Stimulated activated CD4-positive, alpha-beta T cell treated with anti-CD3 and anti-CD28 coated beads, Interleukin-15, amount 100 ng/mL, for 1 hour (primary cell): ENCODE data around the gene TRAF7.
A peak's percentile ranks its signal among the peaks of the same experiment; 100 is the strongest.
"Not testable (repeated sequence)": the region's sequence is repeated elsewhere in the genome, so short reads cannot be mapped to it uniquely, and the experiment has no call there.

ENCODE experiments used
- DNase-seq, 2 donors: peaks; one replicate each; pipeline ENCODE4 v3.0.0-alpha.2; 2020; ENCODE audit warnings: low read depth in 1 of 2, low spot score in 1 of 2

Gene TRAF7

DNA sequence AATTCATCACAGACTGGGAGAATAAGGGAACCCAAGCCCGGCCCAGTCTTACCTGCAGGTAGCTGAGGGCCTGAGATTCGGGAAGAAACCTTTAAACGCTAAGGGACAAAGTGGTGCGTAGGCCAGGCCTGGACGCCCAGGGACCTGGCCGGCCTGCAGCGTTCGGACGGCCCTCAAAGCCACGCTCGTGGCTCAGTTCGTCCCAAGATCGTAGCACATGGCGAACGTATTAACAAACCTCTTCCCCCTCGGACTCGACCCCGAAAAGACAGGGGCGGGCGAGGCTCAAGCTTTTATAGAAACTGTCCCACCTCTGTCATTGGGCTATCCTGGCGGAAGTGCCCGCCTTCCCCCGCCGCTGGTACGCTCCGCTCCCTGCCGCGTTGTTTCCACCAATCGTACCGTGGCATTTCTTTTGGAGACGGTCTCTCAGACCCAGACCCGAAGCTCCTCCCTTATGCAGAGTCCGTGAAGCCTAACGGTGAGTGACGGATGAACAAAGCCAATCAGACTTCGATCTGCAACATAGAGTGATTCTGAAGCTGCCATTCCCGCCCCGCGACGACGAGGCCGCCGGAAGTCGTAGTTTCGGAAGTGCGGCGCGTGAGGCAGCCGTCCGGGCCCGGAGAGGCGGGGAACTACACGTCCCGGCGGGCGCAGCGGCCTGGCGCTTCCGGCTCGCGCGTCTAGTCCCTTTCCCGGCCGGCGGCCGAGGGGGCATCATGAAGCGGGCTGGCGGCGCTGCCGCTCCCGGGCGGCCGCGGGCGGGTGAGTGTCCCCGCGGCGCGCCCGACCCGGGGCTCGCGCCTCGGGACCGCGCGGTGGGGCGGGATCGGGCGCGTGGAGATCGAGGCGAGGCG lies at the start of gene TRAF7:
TSS of gene TRAF7 (plus strand) at position 692 of the 860 bp plus-strand sequence. CDS start 8,139 bp downstream, outside the sequence.
- peak; percentile 91 to 96 for DNase-seq

DNA sequence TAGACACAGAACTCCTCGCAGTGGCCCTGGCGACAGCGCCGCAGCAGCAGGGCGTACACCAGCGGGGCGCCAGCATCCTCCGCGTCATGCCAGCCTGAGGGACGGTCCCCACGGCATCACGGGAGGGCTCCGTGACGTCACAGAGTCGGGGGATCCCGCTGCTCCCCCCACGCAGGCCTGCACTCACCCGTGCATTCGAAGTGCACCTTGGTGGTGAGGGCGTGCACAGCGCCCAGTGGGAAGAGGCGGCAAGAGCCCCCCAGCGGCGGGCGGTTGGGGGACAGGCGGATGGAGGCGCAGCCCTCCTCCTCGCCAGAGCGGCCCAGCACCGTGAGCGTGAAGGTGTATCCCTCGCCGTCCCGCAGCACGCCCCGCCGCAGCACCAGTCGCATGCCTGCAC lies 49.4 kb upstream of the TRAF7 start:
- DNase-seq: not testable (repeated sequence)

DNA sequence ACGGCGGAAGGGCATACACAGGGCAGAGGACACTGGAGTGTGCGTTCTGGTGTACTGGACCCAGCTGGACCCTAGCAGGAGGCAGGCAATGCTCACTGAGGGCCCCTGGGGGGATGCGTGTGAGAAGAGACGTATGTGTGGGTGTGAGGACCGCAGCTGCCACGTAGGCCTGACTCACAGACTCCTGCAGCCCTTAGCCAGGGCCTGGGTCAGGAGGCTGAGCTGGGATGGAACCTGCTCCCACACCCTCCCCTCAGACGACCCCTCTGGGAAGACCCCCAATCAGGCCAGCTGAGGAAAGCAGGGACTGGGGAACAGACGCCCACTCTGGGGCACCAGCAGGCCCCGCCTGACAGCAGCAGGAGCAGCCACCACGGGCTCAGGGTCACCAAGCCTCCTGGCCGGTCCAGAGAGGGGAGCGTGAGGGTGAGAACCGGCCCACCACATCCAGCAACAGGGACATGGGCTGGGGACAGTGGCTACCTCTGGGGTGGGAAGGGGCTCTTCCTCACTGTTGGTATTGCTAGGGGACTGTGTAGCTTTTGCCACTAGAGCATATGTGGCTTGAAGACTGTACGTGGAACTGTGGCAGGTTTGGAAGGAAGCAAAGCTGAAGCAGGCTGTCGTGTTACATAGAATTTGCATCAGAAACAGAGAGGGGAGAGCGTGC lies 48.3 kb upstream of the TRAF7 start:
- DNase-seq: not testable (repeated sequence)

DNA sequence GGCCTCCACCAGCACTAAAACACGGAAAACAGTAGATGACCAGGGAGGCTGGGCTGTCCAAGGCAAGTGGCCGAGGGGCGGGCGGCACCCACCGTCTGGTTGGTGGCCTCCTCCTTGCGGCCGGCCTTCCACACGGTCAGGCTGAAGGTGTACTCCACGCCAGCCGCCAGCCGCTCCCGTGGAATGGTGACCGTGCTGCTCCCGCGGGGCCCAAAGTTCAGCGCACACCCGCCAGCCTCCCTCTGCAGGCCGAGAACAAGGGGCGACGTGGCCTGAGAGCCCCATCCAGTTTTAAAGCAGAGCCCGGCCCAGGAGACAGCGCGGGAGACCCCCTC lies 47.8 kb upstream of the TRAF7 start:
- DNase-seq: not testable (repeated sequence)

DNA sequence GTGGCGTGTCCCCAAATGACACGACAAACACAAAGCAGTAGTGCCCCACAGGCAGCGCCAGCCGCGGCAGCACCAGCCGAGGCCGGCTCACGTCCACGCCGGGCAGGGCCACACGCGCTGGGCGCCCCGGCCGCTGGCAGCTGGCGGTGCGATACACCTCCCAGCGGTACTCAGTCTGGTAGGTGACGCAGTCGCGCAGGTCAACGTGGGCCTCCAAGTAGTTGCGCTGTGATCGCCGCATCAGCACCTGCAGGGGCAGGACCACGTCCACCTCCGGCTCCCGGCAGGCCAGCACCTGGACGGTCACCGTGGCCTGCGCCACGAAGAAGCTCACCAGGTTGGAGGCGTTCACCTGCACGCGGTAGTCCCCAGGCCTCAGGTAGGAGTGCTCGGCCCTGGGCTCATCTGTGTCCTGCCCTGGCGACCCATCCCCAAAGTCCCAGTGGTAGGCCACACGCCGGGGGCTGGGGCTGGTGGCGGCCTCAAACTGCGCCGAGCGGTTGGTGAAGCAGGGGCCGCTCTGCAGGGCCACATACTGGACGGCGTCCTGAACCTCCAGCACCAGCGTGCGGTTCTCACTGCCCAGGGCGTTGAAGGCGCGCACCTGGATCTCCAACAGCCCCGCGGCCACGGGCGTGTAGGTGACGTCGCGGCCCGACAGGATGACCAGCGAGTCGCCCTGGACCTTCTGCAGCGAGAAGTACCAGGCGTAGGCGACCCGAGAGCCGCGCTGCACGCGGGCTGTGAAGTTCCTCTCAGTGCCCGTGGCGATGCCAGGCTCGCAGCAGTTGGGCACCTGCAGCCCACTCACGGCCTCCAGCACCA lies 46.9 kb upstream of the TRAF7 start:
- DNase-seq: not testable (repeated sequence)

DNA sequence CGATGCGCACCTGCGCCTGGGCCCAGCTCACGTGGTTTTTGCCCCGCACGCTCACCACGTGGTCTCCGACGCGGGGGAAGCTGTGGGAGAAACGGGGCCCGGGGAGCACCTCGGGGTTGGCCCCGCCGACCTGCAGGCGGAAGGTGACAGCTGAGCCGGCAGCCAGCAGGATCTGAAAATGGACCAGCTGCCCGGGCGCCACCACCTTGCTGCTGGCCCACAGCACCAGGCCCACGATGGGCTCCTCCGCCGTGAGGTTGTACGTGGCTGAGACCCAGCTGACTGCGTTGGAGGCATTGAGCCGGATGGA lies 46.4 kb upstream of the TRAF7 start:
- not testable (repeated sequence) for DNase-seq

DNA sequence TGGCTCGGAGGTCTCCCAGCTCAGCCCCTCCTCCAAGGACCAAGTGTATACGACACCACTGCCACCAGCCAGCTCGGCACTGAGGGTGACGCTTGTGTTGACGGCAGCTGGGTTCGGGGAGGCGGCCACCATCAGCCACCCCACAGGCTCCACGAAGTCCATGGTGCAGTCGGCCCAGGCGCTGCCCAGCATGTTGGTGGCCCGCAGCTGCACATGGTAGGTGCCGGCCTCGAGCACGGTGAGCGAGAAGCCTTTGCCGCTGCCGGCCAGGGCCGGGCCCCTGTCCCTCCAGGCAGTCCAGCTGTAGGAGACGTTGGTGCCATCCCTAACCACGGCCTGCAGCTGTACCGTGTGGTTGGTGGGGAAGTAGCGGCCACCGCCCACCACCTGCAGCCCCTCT lies 45.7 kb upstream of the TRAF7 start:
- not testable (repeated sequence) for DNase-seq

DNA sequence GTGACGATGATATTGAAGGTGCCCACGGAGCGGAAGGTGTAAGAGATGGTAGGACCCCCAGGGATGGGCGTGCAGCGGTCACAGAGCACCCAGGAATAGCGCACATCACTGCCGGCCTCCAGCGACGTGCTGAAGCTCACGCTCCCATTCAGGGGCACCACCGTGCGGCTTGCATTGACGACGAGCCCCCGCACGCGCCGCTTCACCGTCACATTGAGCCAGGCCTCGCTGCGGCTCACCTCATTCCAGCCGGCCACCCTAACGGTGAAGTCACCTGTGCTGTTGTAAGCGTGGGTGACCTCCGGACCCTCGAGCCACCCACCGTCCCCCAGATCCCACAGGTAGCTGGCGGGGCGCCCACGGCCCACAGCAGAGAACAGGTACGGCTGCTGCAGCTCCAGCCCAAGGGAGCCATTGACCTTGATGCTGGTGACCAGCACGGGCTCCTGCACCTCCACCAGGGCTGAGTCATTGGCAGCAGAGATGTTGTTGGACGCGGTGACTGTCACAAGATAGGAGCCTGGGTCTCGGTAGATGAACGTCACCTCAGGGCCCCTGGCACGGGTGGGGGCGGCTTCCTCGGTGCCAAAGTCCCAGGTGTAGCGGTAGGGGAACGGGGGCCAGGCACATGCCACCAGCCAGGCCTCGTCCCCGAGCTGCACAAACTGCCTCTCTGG lies 45.1 kb upstream of the TRAF7 start:
- not testable (repeated sequence) for DNase-seq

DNA sequence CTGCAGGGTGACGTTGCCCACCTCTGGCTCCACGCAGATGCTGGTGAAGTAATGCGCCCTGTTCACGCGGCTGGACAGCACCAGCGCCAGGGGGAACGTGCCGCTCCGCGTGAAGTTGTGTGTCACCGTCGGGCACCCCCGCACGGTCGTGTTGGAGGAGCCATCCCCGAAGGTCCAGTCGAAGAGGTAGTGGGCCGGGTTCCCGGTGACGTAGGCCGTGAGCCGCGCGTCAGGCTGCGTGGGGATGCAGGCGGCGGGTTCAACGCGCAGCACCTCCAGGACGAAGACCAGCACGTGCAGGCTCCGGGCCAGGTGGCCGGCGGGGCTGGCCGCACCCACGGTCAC lies 44.6 kb upstream of the TRAF7 start:
- not testable (repeated sequence) for DNase-seq

DNA sequence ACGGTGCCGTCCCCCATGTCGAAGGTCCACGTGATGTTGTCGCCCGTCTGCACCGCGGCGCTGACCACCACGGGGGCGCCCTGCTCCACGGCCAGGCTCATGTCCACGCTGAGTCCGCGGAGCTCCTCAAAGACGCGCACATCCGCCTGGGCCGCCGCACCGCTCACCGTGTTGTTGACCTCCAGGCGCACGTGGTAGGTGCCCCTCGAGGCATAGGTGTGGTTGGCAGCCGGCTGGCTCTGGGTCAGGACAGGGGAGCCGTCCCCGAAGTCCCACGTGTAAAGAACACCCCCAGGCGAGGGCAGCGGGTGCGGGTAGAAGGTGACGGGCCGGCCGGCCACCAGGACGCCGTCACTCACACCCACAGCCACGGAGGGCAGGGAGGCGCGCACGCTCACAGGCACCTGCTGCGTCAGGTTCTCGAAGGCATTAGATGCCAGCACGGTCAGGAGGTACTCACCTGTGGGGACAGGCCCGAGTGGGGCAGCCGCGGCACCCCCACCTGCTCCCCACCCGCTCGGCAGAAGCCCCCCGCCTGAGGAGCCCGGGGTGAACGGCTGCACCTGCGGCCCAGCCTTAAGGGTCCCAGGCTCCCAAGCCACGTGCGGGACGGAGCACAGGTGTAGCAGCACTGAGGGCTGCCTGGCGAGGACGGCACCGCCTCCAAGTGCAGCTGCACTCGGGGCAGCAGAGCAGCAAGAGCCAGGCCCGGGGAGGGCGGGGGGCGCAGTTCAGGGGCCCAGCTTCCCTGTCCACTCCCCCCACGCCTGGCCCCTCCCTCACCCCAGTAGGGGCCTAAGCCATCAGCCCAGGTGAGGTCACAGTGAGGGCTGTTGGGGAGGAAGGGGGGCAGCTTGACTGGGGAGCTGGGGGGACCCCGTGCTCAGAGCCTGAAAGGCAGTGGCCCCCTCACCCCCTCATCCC lies 43.9 kb upstream of the TRAF7 start:
- not testable (repeated sequence) for DNase-seq

DNA sequence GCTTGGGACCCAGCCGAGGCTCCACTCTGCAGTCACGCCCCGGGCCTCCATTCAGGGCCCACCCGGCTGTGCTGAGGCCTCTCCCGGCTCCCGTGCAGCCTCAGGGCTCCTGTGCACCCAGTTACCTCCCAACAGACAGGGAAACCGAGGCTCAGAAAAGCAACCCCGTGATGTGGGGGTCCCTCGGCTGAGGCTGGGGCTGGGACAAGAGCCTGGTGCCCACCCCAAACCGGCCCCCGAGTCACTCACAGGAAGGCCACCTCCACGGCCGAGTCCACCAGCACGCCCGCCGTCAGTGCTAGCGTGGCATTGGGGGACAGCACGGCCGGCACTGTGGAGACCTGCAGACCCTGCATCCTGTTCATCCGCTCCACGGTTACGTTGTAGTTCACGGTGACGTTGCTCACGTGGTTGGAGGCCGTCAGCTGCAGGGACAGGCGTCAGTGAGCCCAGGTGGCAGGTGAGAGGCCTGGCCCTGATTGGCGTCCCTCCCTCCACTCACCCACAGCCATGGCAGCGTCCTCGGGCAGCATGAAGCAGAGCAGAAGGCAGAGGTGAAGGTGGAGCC lies 43.0 kb upstream of the TRAF7 start:
- DNase-seq: not testable (repeated sequence)

DNA sequence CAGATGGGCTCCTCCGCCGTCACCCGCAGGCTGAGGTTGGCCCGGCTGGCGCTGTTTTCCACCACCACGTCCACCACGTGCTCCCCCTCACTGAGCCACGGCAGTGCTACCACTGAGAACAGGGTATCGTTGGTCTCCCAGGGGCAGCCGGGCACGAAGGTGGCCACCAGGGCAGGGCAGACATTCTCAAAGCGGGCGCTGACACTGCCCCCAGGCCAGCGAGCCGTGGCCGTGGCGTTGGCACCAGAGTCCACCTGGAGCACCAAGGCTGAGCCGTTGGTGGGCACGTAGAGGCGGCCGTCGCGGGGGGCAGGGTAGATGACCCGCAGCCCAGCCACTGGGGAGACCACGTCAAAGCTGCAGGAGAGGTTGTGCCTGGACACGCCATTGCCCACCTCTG lies 41.4 kb upstream of the TRAF7 start:
- DNase-seq: not testable (repeated sequence)

DNA sequence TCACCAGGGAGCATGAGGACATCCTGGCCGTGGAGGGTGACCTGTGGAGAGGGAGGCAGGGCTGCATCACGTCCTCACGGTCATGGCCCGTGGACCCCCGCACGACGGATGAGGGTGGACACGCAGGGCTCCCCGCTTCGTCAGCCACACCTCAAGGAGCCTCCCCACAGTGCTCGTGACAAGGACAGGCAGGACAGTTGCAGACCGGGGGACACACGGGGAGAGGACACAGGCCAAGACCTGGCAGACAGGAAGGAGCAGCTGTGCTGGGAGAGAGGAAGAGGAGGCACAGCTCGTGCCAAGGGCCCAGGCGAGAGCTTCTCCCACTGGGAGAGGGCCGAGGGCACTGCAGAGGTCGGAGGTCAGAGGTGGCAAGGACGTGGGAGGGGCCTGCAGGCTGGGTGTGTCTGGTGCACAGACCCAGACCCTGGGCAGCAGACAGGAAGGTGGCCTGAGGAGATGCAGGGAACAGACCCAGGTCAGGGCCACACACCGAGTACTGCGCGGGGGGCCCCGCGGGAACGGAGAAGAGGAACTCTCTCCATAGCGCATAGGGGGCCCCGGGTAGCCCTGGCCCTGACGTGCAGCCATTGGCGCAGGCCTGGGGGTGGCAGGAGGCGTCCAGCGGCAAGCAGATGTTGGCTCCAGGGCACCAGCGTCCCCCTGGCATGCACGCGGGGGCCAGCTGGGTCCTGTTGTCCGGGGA lies 40.5 kb upstream of the TRAF7 start:
- DNase-seq: not testable (repeated sequence)

DNA sequence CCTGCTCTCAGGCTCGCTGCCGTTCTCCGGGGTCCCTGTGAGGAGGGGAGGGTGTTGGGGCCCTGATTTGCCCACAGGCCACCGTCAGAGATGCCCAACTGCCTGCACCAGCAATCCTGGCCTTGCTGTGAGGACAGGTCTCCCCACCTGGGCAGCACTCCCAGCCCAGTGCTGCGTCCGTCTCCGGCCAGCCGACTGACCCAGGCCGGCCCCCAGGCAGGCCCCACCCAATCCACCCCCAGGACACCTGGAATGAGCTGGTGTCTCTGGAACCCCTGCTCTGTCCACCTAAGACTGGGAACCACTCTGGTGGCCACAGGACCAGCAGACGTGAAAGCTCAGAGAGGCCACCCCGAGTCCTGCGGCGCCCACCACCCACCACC lies 40.0 kb upstream of the TRAF7 start:
- no peak for DNase-seq

DNA sequence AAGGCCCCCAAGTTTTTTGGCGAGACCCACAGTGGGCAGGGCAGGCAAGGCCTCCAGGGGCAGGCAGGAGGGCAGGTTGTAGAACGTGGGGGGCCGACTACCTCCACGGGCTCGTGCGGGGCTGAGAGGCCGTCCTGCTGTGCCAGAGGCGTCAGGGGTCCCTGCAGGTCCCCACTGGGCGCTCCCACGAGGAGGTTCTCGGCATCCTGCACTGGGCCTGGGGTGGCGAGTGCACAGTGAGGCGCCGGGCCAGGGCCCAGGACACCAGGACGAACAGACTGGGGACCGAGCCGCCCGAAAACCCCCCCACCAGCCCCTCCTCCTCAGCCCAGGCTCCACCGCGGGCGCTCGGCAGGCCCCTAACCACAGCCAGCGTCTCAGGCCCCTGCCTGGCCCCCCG lies 39.2 kb upstream of the TRAF7 start:
- DNase-seq: not testable (repeated sequence)

DNA sequence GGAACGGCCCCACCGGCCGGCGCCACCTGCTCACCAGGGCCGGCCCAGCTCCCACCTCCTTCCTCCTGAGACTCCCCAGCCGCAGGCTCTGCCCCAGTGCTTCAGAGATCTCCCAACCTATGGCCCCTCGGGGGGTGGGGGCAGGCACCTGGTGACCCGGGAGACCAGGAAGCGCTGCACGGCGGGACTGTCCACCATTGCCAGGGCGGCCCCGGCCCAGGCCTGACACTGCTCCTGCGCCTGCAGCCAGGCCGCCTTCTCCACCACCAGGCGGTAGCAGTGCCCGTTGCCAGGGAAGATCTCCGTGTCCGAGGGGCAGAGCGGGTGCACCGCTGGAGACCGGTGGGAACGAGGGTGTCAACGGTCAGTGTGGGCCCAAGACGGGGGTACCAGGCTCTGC lies 38.2 kb upstream of the TRAF7 start:
- DNase-seq: not testable (repeated sequence)

DNA sequence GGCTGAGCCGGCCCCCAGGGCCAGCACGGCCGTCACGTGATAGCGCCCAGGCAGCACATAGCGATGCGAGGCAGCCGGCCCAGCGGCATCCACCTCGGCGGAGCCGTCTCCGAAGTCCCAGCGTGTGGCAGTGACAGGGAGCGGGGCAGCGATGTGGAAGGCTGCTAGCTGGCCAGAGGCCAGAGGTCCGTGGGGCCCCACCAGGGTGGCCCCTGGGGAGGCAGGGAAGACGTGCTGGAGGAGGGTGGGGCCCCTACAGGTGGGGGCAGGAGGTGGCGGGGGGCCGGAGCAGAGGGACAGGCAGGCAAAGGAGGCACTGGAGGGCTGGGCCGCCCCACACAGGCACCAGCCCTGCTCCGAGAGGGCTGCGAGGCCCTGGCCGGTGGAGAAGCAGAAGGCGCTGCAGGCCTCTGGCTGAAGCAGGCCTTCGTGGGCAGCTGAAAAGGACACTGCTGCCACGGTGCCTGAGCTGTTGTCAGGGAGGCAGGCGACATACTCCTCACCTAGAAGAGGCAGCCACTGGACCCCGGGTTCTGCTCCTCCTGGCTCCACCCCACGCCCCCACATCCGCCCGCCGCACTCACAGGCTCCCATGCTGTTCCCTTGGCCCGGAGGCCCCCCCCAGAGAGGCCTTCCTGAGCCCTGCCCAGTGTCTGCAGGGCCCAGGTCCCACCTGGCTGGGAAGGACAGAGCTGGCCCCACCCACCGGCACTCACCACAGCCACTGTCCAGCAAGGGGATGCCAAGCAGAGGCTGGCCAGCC lies 37.4 kb upstream of the TRAF7 start:
- DNase-seq: not testable (repeated sequence)

DNA sequence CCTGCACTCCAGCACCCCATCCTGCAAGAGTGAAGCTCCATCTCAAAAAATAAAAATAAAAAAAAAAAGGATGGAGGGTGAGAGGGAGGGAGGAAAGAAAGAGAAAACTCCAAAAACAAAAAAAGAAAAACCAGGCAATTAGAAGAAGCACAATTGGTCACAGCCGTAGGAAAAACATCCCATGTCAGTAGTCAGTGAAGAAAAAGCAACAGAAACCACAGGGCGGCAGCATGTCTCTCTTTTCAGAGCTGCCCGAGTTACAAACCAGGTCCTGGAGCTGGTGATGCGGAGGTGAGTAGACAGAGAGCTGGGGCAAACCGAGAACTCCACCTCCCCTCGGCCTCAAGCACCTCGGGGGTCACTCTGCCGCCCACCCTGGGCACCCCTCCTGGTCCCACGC lies 34.3 kb upstream of the TRAF7 start:
- not testable (repeated sequence) for DNase-seq

DNA sequence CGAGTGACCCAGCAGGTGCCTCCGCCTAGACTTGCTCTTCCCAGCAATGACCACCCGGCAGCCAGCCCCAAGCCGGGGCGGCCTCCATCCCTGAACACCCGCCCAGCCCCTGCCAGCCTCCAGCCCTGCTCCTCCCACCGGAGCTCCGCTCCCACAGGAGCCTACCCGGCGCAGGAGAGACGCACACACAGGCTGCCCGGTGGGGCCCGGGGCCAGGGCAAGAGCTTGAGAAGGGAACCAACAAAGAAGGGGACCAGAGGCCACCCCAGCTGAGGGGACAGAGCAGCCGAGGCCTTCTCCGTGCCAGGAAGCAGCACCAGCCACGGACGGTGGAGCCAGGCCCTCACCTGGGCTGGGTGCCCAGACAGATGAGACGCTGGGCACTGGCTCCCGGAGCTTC lies 33.7 kb upstream of the TRAF7 start:
- no peak for DNase-seq
